Liver (tissue), 3 donors: Measurements from ENCODE around the gene SELENOS.

ENCODE experiments used
- EGR1 ChIP-seq, 2 donors: IDR thresholded peaks; 2 replicates each; pipeline ENCODE4 v1.6.1; 2016 to 2018; ENCODE audit warnings: antibody characterized with exemption in 2 of 2, low read depth in 2 of 2
- GABPA ChIP-seq, 2 donors: IDR thresholded peaks in 1 of 2; conservative IDR thresholded peaks in 1 of 2; 2 replicates each; pipeline ENCODE4 v1.6.1; 2016; ENCODE audit warnings: antibody characterized with exemption in 2 of 2, mild to moderate bottlenecking in 1 of 2, moderate library complexity in 1 of 2
- RXRA ChIP-seq, 2 donors: IDR thresholded peaks; 2 replicates each; pipeline ENCODE4 v1.6.1; 2017 to 2018; ENCODE audit warnings: antibody characterized with exemption in 2 of 2, mild to moderate bottlenecking in 1 of 2
- SP1 ChIP-seq: IDR thresholded peaks from 2 replicates; pipeline ENCODE4 v1.6.1; 2018; ENCODE audit warnings: antibody characterized with exemption, mild to moderate bottlenecking
- TAF1 ChIP-seq: conservative IDR thresholded peaks from 2 replicates; pipeline ENCODE4 v1.6.1; 2016; ENCODE audit warnings: antibody characterized with exemption, mild to moderate bottlenecking
- YY1 ChIP-seq: IDR thresholded peaks from 2 replicates; pipeline ENCODE4 v1.6.1; 2016; ENCODE audit warnings: antibody characterized with exemption, mild to moderate bottlenecking
- TF ChIP-seq, protein P1 (sequence below): fragments of 150-350 bp; IDR thresholded peaks from 2 replicates; pipeline ENCODE4 v1.5.1; 2017; ENCODE audit warnings: improper control_type of control experiment, low read depth, low read length; ENCODE audit not compliant: missing input control
- TF ChIP-seq, protein P2 (sequence below): IDR thresholded peaks from 2 replicates; pipeline ENCODE4 v1.6.1; 2016; ENCODE audit warnings: antibody characterized with exemption
- TF ChIP-seq, protein P3 (sequence below): IDR thresholded peaks from 2 replicates; pipeline ENCODE4 v1.6.1; 2016; ENCODE audit warnings: antibody characterized with exemption, mild to moderate bottlenecking
- donor health status: healthy.
- donor health status: healthy.

DNA sequence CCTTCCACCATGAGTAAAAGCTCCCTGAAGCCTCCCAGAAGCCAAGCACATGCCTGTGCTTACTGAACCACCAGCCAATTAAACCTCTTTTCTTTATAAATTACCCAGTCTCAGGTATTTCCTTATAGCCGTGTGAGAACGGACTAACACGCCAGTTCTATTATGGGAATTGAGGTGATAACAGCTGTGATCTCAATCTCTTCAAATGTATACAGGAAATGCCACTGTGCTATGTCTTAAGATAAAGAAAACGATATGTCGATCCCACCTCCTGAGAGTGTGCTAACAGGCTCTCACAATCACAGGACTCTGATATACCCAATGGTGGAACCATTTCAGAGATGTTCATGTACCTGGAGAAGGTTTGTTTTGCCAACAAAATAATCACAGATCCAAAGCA, 51.6 kb downstream of the SELENOS start:
- TF ChIP-seq, protein P1, sequence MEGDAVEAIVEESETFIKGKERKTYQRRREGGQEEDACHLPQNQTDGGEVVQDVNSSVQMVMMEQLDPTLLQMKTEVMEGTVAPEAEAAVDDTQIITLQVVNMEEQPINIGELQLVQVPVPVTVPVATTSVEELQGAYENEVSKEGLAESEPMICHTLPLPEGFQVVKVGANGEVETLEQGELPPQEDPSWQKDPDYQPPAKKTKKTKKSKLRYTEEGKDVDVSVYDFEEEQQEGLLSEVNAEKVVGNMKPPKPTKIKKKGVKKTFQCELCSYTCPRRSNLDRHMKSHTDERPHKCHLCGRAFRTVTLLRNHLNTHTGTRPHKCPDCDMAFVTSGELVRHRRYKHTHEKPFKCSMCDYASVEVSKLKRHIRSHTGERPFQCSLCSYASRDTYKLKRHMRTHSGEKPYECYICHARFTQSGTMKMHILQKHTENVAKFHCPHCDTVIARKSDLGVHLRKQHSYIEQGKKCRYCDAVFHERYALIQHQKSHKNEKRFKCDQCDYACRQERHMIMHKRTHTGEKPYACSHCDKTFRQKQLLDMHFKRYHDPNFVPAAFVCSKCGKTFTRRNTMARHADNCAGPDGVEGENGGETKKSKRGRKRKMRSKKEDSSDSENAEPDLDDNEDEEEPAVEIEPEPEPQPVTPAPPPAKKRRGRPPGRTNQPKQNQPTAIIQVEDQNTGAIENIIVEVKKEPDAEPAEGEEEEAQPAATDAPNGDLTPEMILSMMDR = no peak
- TF ChIP-seq YY1 (no peak), GABPA (IDR thresholded peaks at IDR 0.05 in 1 of 2, conservative IDR thresholded peaks at IDR 0.05 in 1 of 2) (no peak), TAF1 (no peak), EGR1 (IDR thresholded peaks at IDR 0.05; ENCODE audit: low read depth in 2 of 2) (no peak), SP1 (no peak), RXRA (IDR thresholded peaks at IDR 0.05) (no peak)
- TF ChIP-seq, protein P2, sequence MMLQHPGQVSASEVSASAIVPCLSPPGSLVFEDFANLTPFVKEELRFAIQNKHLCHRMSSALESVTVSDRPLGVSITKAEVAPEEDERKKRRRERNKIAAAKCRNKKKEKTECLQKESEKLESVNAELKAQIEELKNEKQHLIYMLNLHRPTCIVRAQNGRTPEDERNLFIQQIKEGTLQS = no peak
- TF ChIP-seq, protein P3, sequence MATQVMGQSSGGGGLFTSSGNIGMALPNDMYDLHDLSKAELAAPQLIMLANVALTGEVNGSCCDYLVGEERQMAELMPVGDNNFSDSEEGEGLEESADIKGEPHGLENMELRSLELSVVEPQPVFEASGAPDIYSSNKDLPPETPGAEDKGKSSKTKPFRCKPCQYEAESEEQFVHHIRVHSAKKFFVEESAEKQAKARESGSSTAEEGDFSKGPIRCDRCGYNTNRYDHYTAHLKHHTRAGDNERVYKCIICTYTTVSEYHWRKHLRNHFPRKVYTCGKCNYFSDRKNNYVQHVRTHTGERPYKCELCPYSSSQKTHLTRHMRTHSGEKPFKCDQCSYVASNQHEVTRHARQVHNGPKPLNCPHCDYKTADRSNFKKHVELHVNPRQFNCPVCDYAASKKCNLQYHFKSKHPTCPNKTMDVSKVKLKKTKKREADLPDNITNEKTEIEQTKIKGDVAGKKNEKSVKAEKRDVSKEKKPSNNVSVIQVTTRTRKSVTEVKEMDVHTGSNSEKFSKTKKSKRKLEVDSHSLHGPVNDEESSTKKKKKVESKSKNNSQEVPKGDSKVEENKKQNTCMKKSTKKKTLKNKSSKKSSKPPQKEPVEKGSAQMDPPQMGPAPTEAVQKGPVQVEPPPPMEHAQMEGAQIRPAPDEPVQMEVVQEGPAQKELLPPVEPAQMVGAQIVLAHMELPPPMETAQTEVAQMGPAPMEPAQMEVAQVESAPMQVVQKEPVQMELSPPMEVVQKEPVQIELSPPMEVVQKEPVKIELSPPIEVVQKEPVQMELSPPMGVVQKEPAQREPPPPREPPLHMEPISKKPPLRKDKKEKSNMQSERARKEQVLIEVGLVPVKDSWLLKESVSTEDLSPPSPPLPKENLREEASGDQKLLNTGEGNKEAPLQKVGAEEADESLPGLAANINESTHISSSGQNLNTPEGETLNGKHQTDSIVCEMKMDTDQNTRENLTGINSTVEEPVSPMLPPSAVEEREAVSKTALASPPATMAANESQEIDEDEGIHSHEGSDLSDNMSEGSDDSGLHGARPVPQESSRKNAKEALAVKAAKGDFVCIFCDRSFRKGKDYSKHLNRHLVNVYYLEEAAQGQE = no peak
